Activated T-cell treated with anti-CD3 and anti-CD28 coated beads, Interleukin-2, amount 50 U/mL, for 1 hour (primary cell): Measurements from ENCODE around the gene MSMP.

ENCODE experiments used
- DNase-seq: peaks from one replicate; pipeline ENCODE4 v3.0.0-alpha.2; 2020

Gene MSMP

GRCh38 chr9:35754264-35754663 lies at the start of gene MSMP:
Gene MSMP, minus strand, starts transcription at chr9:35754276. Its CDS starts 147 bp downstream, at chr9:35754129.
- no peak for DNase-seq

- DNase-seq, result no peak
Observed at GRCh38 chr9:35801328-35802128, 47.5 kb upstream of the MSMP start.

GRCh38 chr9:35800530-35800929 lies 46.5 kb upstream of the MSMP start:
- DNase-seq, result no peak

- no peak for DNase-seq
Observed at GRCh38 chr9:35798658-35799374, 44.7 kb upstream of the MSMP start.

GRCh38 chr9:35797311-35798109 lies 43.4 kb upstream of the MSMP start:
- no peak for DNase-seq

GRCh38 chr9:35795695-35796094 lies 41.6 kb upstream of the MSMP start:
- no peak for DNase-seq

GRCh38 chr9:35793461-35793860 lies 39.4 kb upstream of the MSMP start:
- DNase-seq, result no peak

- no peak for DNase-seq
Observed at GRCh38 chr9:35792826-35793225, 38.8 kb upstream of the MSMP start.

- no peak for DNase-seq
Observed at GRCh38 chr9:35792024-35792813, 38.1 kb upstream of the MSMP start.

- DNase-seq, result no peak
Observed at GRCh38 chr9:35791297-35791921, 37.3 kb upstream of the MSMP start, which contains the start of gene NPR2. Gene NPR2, plus strand, starts transcription at chr9:35791591. Its CDS starts 818 bp downstream, at chr9:35792409.

- DNase-seq, result peak; percentile 48
Observed at GRCh38 chr9:35790385-35791296, 36.6 kb upstream of the MSMP start.

- DNase-seq, result no peak
Observed at GRCh38 chr9:35790025-35790384, 35.9 kb upstream of the MSMP start.

- no peak for DNase-seq
Observed at GRCh38 chr9:35789541-35789940, 35.5 kb upstream of the MSMP start.

- DNase-seq, result no peak
Observed at GRCh38 chr9:35783418-35783817, 29.3 kb upstream of the MSMP start.

- DNase-seq, result no peak
Observed at GRCh38 chr9:35781066-35781465, 27.0 kb upstream of the MSMP start.

GRCh38 chr9:35778496-35778895 lies 24.4 kb upstream of the MSMP start:
- no peak for DNase-seq

- DNase-seq, result no peak
Observed at GRCh38 chr9:35776018-35776417, 21.9 kb upstream of the MSMP start.

GRCh38 chr9:35774907-35775635 lies 21.0 kb upstream of the MSMP start:
- DNase-seq, result no peak

- no peak for DNase-seq
Observed at GRCh38 chr9:35771943-35772342, 17.9 kb upstream of the MSMP start.

- DNase-seq, result no peak
Observed at GRCh38 chr9:35771534-35771933, 17.5 kb upstream of the MSMP start.
